ENCODE measurements around the gene MEOX1. TPM values are rescaled to one million over a fixed set of nuclear protein-coding genes. Genes with fewer than 3 reads are reported as not detected.

Gene MEOX1
- total RNA-seq, 1 experiment from 2014 or later: 0.84 TPM

GRCh38 chr17:43702637-43703036, 40.9 kb upstream of the MEOX1 start:
- intact Hi-C loops (cut with micrococcal nuclease): no loop called here
- H3K79me2 ChIP-seq (ENCODE audit: low read length): no peaks in the 10 kb centered on the region
- peaks cover 6% of the 10 kb centered on the region; the same call in 1 of the 2 replicates for H3K4me1 ChIP-seq (ENCODE audit: insufficient read depth, low read length)
- H3K27ac ChIP-seq (ENCODE audit: low read length): no peak overlapping the region
- DNase-seq: no peak
- ATAC-seq: no peak; the same call in 1 of the 2 replicates
- ChIA-PET POLR2A (ENCODE audit: unreplicated experiment) (interaction anchor here (0.6 kb wide), 1 partner anchor 11 kb away, joined by 3 read pairs; no protein-coding TSS in a partner anchor), CTCF (no interaction called here)
- no peak overlapping the region for H3K9ac ChIP-seq (ENCODE audit: low read length)
- H3K9me2 ChIP-seq (replicated peaks; ENCODE audit: low read length): no peaks in the 10 kb centered on the region
- no peaks in the 10 kb centered on the region for H4K20me1 ChIP-seq (ENCODE audit: low read length)
- no peak for TF ChIP-seq CTCF (conservative IDR thresholded peaks at IDR 0.05; ENCODE audit: low read depth, low read length)
- no peak for TF ChIP-seq EZH2phosphoT487 (IDR thresholded peaks at IDR 0.05; ENCODE audit: borderline replicate concordance, low read length)
- TF ChIP-seq EZH2 (IDR thresholded peaks at IDR 0.05; ENCODE audit: low read length, unreplicated experiment): no peak
- H3F3A ChIP-seq (ENCODE audit: low read length, unreplicated experiment): no peaks in the 10 kb centered on the region
- BruUV-seq (replicated peaks): no TSS peak
- H2AFZ ChIP-seq (ENCODE audit: low read length): no peak overlapping the region
- H3K4me3 ChIP-seq (ENCODE audit: low read length): no peak overlapping the region
- no peaks in the 10 kb centered on the region for H3K27me3 ChIP-seq (ENCODE audit: low read length)
- H3K4me2 ChIP-seq (ENCODE audit: low read length): no peak overlapping the region
- H3K9me3 ChIP-seq (ENCODE audit: low read length): no peaks in the 10 kb centered on the region
- H3K36me3 ChIP-seq (ENCODE audit: low read depth, low read length): no peaks in the 10 kb centered on the region

GRCh38 chr17:43701318-43701743, 39.6 kb upstream of the MEOX1 start:
- Histone ChIP-seq H3K9me3 (ENCODE audit: low read length) (no peaks in the 10 kb centered on the region), H3K4me2 (ENCODE audit: low read length) (no peak overlapping the region), H3K4me1 (ENCODE audit: insufficient read depth, low read length) (peaks cover 6% of the 10 kb centered on the region; the same call in 1 of the 2 replicates), H3K36me3 (ENCODE audit: low read depth, low read length) (no peaks in the 10 kb centered on the region), H3K79me2 (ENCODE audit: low read length) (no peaks in the 10 kb centered on the region), H4K20me1 (ENCODE audit: low read length) (no peaks in the 10 kb centered on the region), H3K27ac (ENCODE audit: low read length) (no peak overlapping the region), H2AFZ (ENCODE audit: low read length) (no peak overlapping the region), H3K9me2 (replicated peaks; ENCODE audit: low read length) (no peaks in the 10 kb centered on the region), H3F3A (ENCODE audit: low read length, unreplicated experiment) (no peaks in the 10 kb centered on the region), H3K27me3 (ENCODE audit: low read length) (no peaks in the 10 kb centered on the region), H3K9ac (ENCODE audit: low read length) (no peak overlapping the region), H3K4me3 (ENCODE audit: low read length) (no peak overlapping the region)
- POLR2A ChIA-PET (ENCODE audit: unreplicated experiment): no interaction called here
- intact Hi-C loops (cut with micrococcal nuclease): no loop called here
- CTCF ChIA-PET: no interaction called here
- no peak for ATAC-seq
- TF ChIP-seq EZH2phosphoT487 (IDR thresholded peaks at IDR 0.05; ENCODE audit: borderline replicate concordance, low read length): no peak
- no peak for TF ChIP-seq EZH2 (IDR thresholded peaks at IDR 0.05; ENCODE audit: low read length, unreplicated experiment)
- no peak for TF ChIP-seq CTCF (conservative IDR thresholded peaks at IDR 0.05; ENCODE audit: low read depth, low read length)
- BruUV-seq (replicated peaks): no TSS peak
- peak; percentile 50 for DNase-seq

DNA sequence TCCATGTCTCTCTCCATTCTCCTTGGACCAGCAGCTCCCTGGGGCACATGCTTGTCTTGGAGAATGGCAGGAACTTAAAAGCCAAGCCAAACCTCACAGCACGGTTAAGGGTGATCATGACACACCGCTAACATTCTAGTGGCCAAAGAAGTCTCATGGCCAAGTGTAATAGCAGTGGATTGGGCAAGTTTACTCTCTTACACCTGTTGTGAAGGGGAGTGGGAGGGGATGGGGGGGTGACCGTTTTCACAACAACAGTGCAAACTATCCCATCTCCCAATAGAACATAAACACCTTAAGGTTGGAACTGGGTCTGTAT, 37.7 kb upstream of the MEOX1 start:
- Histone ChIP-seq H3K4me3 (ENCODE audit: low read length) (no peak overlapping the region), H4K20me1 (ENCODE audit: low read length) (no peaks in the 10 kb centered on the region), H3K9me2 (replicated peaks; ENCODE audit: low read length) (no peaks in the 10 kb centered on the region), H3K36me3 (ENCODE audit: low read depth, low read length) (no peaks in the 10 kb centered on the region), H3K4me1 (ENCODE audit: insufficient read depth, low read length) (peaks cover 6% of the 10 kb centered on the region; the same call in 1 of the 2 replicates), H3K4me2 (ENCODE audit: low read length) (no peak overlapping the region), H3F3A (ENCODE audit: low read length, unreplicated experiment) (no peaks in the 10 kb centered on the region), H3K79me2 (ENCODE audit: low read length) (no peaks in the 10 kb centered on the region), H3K9me3 (ENCODE audit: low read length) (no peaks in the 10 kb centered on the region), H3K27ac (ENCODE audit: low read length) (no peak overlapping the region), H3K9ac (ENCODE audit: low read length) (no peak overlapping the region), H3K27me3 (ENCODE audit: low read length) (no peaks in the 10 kb centered on the region), H2AFZ (ENCODE audit: low read length) (no peak overlapping the region)
- intact Hi-C loops (cut with micrococcal nuclease): no loop called here
- DNase-seq (no peak), ATAC-seq (no peak)
- BruUV-seq (replicated peaks): no TSS peak
- ChIA-PET POLR2A (ENCODE audit: unreplicated experiment) (no interaction called here), CTCF (interaction anchor here (0.6 kb wide), 1 partner anchor 41 kb away, joined by 5 read pairs; no protein-coding TSS in a partner anchor)
- TF ChIP-seq EZH2 (IDR thresholded peaks at IDR 0.05; ENCODE audit: low read length, unreplicated experiment): no peak
- no peak for TF ChIP-seq EZH2phosphoT487 (IDR thresholded peaks at IDR 0.05; ENCODE audit: borderline replicate concordance, low read length)
- TF ChIP-seq CTCF (conservative IDR thresholded peaks at IDR 0.05; ENCODE audit: low read depth, low read length): no peak

Measured in PC-3 (cell line).